GM23338 (cell line): ENCODE data around the gene NEIL3. TPM values are rescaled to one million over a fixed set of nuclear protein-coding genes. Genes with fewer than 3 reads are reported as not detected.

Source experiments
- ATAC-seq: fragments of 200-7000 bp; cut with Tn5 transposase; 3 replicates; pipeline ENCODE4 v1.9.1; 2020
- DNase-seq: peaks from one replicate; pipeline ENCODE4 v3.0.0-alpha.2; 2015; ENCODE audit warnings: low spot score
- H2AFZ ChIP-seq: fragments of 200-600 bp; sonication (generic); 2 replicates; pipeline ENCODE4 v1.8.0; 2016; ENCODE audit warnings: antibody characterized with exemption, mild to moderate bottlenecking, moderate library complexity
- H3F3A ChIP-seq: fragments of 200-600 bp; sonication (generic); replicated peaks from 2 replicates; pipeline ENCODE4 v1.8.0; 2017; ENCODE audit warnings: antibody characterized with exemption, mixed run types, low read depth
- H3K27ac ChIP-seq: fragments of 200-600 bp; sonication (generic); 2 replicates; pipeline ENCODE4 v1.6.1; 2016; ENCODE audit warnings: low read depth
- H3K27me3 ChIP-seq: fragments of 200-600 bp; sonication (generic); 2 replicates; pipeline ENCODE4 v1.8.0; 2016; ENCODE audit warnings: mild to moderate bottlenecking, mixed run types, moderate library complexity; ENCODE audit not compliant: insufficient read depth
- H3K36me3 ChIP-seq: fragments of 200-600 bp; sonication (generic); 2 replicates; pipeline ENCODE4 v1.8.0; 2016; ENCODE audit warnings: mild to moderate bottlenecking; ENCODE audit not compliant: insufficient read depth
- H3K4me1 ChIP-seq: fragments of 200-600 bp; sonication (generic); 2 replicates; pipeline ENCODE4 v1.8.0; 2016; ENCODE audit warnings: mild to moderate bottlenecking, moderate library complexity; ENCODE audit not compliant: insufficient read depth
- H3K4me2 ChIP-seq: fragments of 200-600 bp; sonication (generic); 2 replicates; pipeline ENCODE4 v1.7.1; 2017; ENCODE audit warnings: mixed run types
- H3K4me3 ChIP-seq: fragments of 200-600 bp; sonication (generic); 2 replicates; pipeline ENCODE4 v1.6.1; 2016; ENCODE audit warnings: mixed run types
- H3K79me2 ChIP-seq: fragments of 200-600 bp; sonication (generic); replicated peaks from 2 replicates; pipeline ENCODE4 v1.8.0; 2017; ENCODE audit warnings: mild to moderate bottlenecking; ENCODE audit not compliant: insufficient read depth
- H3K9me2 ChIP-seq: fragments of 200-600 bp; sonication (generic); 2 replicates; pipeline ENCODE4 v1.8.0; 2017; ENCODE audit not compliant: insufficient read depth
- H4K20me1 ChIP-seq: fragments of 200-600 bp; sonication (generic); replicated peaks from 2 replicates; pipeline ENCODE4 v1.8.0; 2017; ENCODE audit warnings: mild to moderate bottlenecking; ENCODE audit not compliant: insufficient read depth
- H3K27ac Mint-ChIP-seq: 2 replicates; pipeline ENCODE4 v1.8.0; 2020; ENCODE audit warnings: inconsistent platforms, mild to moderate bottlenecking, moderate library complexity, mixed read lengths
- H3K27me3 Mint-ChIP-seq: 3 replicates; pipeline ENCODE4 v1.8.0; 2022; ENCODE audit warnings: low read depth, mild to moderate bottlenecking, moderate library complexity, mixed read lengths, inconsistent platforms; ENCODE audit not compliant: insufficient read depth, poor library complexity
- H3K36me3 Mint-ChIP-seq: 3 replicates; pipeline ENCODE4 v1.8.0; 2021; ENCODE audit warnings: low read depth, mild to moderate bottlenecking, inconsistent platforms, moderate library complexity, mixed read lengths
- H3K4me1 Mint-ChIP-seq: 3 replicates; pipeline ENCODE4 v1.8.0; 2020; ENCODE audit warnings: mild to moderate bottlenecking, inconsistent platforms, mixed read lengths
- H3K4me3 Mint-ChIP-seq: 3 replicates; pipeline ENCODE4 v1.8.0; 2021; ENCODE audit warnings: moderate library complexity, mild to moderate bottlenecking, inconsistent platforms, mixed read lengths
- H3K9me3 Mint-ChIP-seq: 3 replicates; pipeline ENCODE4 v1.8.0; 2020; ENCODE audit warnings: moderate library complexity, mild to moderate bottlenecking, inconsistent platforms, mixed read lengths
- CREB1 ChIP-seq: fragments of 250-450 bp; sonication (Bioruptor Pico); IDR thresholded peaks from 2 replicates; pipeline ENCODE4 v1.5.0; 2020; ENCODE audit warnings: low read depth, mild to moderate bottlenecking, moderate library complexity
- EZH2 ChIP-seq: fragments of 200-600 bp; sonication (generic); IDR thresholded peaks from one replicate; pipeline ENCODE4 v1.8.0; 2017; ENCODE audit warnings: antibody characterized with exemption, mild to moderate bottlenecking, low read depth; ENCODE audit not compliant: unreplicated experiment
- EZH2phosphoT487 ChIP-seq: fragments of 200-600 bp; sonication (generic); IDR thresholded peaks from one replicate; pipeline ENCODE4 v1.8.1; 2018; ENCODE audit warnings: antibody characterized with exemption; ENCODE audit not compliant: unreplicated experiment
- NANOG ChIP-seq: IDR thresholded peaks from 2 replicates; pipeline ENCODE4 v1.6.1; 2016; ENCODE audit warnings: antibody characterized with exemption, borderline replicate concordance
- POLR2AphosphoS5 ChIP-seq: IDR thresholded peaks from 2 replicates; pipeline ENCODE4 v1.6.1; 2016; ENCODE audit warnings: antibody characterized with exemption, low read depth
- ZNF114 ChIP-seq: fragments of 250-450 bp; sonication (Bioruptor Pico); IDR thresholded peaks from 2 replicates; pipeline ENCODE4 v1.5.0; 2020; ENCODE audit warnings: mild to moderate bottlenecking, moderate library complexity
- ZNF331 ChIP-seq: fragments of 250-450 bp; sonication (Bioruptor Pico); IDR thresholded peaks from 2 replicates; pipeline ENCODE4 v1.5.0; 2020; ENCODE audit warnings: low read depth, mild to moderate bottlenecking, moderate library complexity
- polyA plus RNA-seq: library from polyadenylated mRNA; unstranded; fragments of >200 nt; fragmentation: Nextera tagmentation; extraction: Ambion mirVana; gene quantifications from 2 replicates; pipeline ENCODE4 v1.2.1, GENCODE V29; 2016
- total RNA-seq: library from RNA; depleted of rRNA; stranded (reverse); fragments of >200 nt; shearing (Covaris generic); gene quantifications from 2 replicates; pipeline ENCODE4 v1.2.3, GENCODE V29; 2014
- TF ChIP-seq, protein P1 (sequence below): fragments of 250-450 bp; sonication (Bioruptor Pico); IDR thresholded peaks from 2 replicates; pipeline ENCODE4 v1.5.0; 2020; ENCODE audit warnings: mild to moderate bottlenecking, moderate library complexity
- TF ChIP-seq, protein P2 (sequence below): IDR thresholded peaks from one replicate; pipeline ENCODE4 v1.6.1; 2018; ENCODE audit warnings: antibody characterized with exemption; ENCODE audit not compliant: unreplicated experiment

Gene NEIL3
- total and polyA plus RNA-seq, 2 experiments from 2014 or later = 11.8 to 15.4 TPM

DNA sequence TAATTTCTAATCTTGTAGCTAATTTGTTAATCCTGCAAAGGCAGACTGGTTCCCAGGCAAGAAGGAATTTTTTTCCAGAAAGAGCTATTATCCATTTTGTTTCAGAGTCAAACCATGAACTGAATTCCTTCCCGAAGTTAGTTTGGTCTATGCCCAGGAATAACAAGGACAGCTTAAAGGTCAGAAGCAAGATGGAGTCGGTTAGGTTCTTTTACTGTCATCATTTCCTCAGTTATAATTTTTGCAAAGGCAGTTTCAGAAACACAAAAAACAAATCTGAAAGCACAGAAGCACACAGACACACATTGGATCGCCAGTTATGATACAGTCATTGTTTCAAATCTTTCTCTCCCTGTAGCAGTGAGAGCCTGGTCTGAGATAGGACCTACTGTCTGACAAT, 94.7 kb downstream of the NEIL3 start (continued):
- TF ChIP-seq, protein P1, sequence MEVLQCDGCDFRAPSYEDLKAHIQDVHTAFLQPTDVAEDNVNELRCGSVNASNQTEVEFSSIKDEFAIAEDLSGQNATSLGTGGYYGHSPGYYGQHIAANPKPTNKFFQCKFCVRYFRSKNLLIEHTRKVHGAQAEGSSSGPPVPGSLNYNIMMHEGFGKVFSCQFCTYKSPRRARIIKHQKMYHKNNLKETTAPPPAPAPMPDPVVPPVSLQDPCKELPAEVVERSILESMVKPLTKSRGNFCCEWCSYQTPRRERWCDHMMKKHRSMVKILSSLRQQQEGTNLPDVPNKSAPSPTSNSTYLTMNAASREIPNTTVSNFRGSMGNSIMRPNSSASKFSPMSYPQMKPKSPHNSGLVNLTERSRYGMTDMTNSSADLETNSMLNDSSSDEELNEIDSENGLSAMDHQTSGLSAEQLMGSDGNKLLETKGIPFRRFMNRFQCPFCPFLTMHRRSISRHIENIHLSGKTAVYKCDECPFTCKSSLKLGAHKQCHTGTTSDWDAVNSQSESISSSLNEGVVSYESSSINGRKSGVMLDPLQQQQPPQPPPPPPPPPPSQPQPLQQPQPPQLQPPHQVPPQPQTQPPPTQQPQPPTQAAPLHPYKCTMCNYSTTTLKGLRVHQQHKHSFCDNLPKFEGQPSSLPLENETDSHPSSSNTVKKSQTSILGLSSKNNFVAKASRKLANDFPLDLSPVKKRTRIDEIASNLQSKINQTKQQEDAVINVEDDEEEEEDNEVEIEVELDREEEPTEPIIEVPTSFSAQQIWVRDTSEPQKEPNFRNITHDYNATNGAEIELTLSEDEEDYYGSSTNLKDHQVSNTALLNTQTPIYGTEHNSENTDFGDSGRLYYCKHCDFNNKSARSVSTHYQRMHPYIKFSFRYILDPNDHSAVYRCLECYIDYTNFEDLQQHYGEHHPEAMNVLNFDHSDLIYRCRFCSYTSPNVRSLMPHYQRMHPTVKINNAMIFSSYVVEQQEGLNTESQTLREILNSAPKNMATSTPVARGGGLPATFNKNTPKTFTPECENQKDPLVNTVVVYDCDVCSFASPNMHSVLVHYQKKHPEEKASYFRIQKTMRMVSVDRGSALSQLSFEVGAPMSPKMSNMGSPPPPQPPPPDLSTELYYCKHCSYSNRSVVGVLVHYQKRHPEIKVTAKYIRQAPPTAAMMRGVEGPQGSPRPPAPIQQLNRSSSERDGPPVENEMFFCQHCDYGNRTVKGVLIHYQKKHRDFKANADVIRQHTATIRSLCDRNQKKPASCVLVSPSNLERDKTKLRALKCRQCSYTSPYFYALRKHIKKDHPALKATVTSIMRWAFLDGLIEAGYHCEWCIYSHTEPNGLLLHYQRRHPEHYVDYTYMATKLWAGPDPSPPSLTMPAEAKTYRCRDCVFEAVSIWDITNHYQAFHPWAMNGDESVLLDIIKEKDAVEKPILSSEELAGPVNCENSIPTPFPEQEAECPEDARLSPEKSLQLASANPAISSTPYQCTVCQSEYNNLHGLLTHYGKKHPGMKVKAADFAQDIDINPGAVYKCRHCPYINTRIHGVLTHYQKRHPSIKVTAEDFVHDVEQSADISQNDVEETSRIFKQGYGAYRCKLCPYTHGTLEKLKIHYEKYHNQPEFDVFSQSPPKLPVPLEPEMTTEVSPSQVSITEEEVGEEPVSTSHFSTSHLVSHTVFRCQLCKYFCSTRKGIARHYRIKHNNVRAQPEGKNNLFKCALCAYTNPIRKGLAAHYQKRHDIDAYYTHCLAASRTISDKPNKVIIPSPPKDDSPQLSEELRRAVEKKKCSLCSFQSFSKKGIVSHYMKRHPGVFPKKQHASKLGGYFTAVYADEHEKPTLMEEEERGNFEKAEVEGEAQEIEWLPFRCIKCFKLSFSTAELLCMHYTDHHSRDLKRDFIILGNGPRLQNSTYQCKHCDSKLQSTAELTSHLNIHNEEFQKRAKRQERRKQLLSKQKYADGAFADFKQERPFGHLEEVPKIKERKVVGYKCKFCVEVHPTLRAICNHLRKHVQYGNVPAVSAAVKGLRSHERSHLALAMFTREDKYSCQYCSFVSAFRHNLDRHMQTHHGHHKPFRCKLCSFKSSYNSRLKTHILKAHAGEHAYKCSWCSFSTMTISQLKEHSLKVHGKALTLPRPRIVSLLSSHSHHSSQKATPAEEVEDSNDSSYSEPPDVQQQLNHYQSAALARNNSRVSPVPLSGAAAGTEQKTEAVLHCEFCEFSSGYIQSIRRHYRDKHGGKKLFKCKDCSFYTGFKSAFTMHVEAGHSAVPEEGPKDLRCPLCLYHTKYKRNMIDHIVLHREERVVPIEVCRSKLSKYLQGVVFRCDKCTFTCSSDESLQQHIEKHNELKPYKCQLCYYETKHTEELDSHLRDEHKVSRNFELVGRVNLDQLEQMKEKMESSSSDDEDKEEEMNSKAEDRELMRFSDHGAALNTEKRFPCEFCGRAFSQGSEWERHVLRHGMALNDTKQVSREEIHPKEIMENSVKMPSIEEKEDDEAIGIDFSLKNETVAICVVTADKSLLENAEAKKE = no peak

DNA sequence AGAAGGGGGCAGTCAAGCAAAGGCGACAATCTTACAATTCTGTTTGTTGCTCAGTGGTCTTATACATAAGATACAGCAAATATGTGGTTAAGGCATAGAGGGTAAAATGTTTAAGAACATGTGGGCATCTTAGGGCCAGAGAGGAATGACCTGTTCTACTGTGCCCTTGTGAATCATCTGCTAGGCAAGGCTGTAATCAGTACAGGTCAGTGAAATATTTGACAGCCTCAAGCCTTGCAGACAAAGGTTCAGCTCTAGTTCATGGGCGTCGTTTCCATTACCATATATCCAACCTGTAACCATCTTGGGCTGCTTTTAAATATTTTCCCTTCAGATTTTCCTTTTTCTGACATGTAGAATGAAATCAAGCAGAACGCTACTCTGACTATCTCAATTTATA, 95.3 kb downstream of the NEIL3 start:
- no peaks in the 10 kb centered on the region for H4K20me1 ChIP-seq
- ATAC-seq (no peak), DNase-seq (no peak)
- peak overlapping the region; percentile 76; the same call in 1 of the 2 replicates for H2AFZ ChIP-seq
- peaks cover 6% of the 10 kb centered on the region for H3K9me2 ChIP-seq
- no peaks in the 10 kb centered on the region for H3K79me2 ChIP-seq
- peaks cover 17% of the 10 kb centered on the region for H3K4me1 Mint-ChIP-seq
- H3K4me1 ChIP-seq = peaks cover 14% of the 10 kb centered on the region; the same call in 1 of the 2 replicates
- H3K4me2 ChIP-seq = no peak overlapping the region
- no peaks in the 10 kb centered on the region for H3K36me3 ChIP-seq
- H3K27ac Mint-ChIP-seq = no peak overlapping the region
- H3F3A ChIP-seq = no peaks in the 10 kb centered on the region
- H3K27ac ChIP-seq = no peak overlapping the region
- no peaks in the 10 kb centered on the region; the same call in none of the 3 replicates for H3K9me3 Mint-ChIP-seq
- H3K4me3 ChIP-seq = no peak overlapping the region
- peaks cover 6% of the 10 kb centered on the region for H3K27me3 Mint-ChIP-seq
- no peaks in the 10 kb centered on the region for H3K27me3 ChIP-seq
- H3K36me3 Mint-ChIP-seq = no peaks in the 10 kb centered on the region; the same call in 2 of the 3 replicates
- H3K4me3 Mint-ChIP-seq = no peak overlapping the region
- no peak for TF ChIP-seq ZNF331 (CRISPR knock-in tag)
- TF ChIP-seq EZH2phosphoT487 = no peak
- TF ChIP-seq, protein P2, sequence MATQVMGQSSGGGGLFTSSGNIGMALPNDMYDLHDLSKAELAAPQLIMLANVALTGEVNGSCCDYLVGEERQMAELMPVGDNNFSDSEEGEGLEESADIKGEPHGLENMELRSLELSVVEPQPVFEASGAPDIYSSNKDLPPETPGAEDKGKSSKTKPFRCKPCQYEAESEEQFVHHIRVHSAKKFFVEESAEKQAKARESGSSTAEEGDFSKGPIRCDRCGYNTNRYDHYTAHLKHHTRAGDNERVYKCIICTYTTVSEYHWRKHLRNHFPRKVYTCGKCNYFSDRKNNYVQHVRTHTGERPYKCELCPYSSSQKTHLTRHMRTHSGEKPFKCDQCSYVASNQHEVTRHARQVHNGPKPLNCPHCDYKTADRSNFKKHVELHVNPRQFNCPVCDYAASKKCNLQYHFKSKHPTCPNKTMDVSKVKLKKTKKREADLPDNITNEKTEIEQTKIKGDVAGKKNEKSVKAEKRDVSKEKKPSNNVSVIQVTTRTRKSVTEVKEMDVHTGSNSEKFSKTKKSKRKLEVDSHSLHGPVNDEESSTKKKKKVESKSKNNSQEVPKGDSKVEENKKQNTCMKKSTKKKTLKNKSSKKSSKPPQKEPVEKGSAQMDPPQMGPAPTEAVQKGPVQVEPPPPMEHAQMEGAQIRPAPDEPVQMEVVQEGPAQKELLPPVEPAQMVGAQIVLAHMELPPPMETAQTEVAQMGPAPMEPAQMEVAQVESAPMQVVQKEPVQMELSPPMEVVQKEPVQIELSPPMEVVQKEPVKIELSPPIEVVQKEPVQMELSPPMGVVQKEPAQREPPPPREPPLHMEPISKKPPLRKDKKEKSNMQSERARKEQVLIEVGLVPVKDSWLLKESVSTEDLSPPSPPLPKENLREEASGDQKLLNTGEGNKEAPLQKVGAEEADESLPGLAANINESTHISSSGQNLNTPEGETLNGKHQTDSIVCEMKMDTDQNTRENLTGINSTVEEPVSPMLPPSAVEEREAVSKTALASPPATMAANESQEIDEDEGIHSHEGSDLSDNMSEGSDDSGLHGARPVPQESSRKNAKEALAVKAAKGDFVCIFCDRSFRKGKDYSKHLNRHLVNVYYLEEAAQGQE = no peak
- TF ChIP-seq CREB1 (CRISPR knock-in tag) = no peak
- no peak for TF ChIP-seq EZH2
- TF ChIP-seq NANOG = no peak
- TF ChIP-seq POLR2AphosphoS5 = no peak
- no peak for TF ChIP-seq ZNF114
